ENCODE data around the gene AKAP8. TPM values are rescaled to one million over a fixed set of nuclear protein-coding genes. Genes with fewer than 3 reads are reported as not detected.

Gene AKAP8
- total and polyA plus RNA-seq, 2 experiments from 2014 or later = 22.4 to 36.5 TPM

DNA sequence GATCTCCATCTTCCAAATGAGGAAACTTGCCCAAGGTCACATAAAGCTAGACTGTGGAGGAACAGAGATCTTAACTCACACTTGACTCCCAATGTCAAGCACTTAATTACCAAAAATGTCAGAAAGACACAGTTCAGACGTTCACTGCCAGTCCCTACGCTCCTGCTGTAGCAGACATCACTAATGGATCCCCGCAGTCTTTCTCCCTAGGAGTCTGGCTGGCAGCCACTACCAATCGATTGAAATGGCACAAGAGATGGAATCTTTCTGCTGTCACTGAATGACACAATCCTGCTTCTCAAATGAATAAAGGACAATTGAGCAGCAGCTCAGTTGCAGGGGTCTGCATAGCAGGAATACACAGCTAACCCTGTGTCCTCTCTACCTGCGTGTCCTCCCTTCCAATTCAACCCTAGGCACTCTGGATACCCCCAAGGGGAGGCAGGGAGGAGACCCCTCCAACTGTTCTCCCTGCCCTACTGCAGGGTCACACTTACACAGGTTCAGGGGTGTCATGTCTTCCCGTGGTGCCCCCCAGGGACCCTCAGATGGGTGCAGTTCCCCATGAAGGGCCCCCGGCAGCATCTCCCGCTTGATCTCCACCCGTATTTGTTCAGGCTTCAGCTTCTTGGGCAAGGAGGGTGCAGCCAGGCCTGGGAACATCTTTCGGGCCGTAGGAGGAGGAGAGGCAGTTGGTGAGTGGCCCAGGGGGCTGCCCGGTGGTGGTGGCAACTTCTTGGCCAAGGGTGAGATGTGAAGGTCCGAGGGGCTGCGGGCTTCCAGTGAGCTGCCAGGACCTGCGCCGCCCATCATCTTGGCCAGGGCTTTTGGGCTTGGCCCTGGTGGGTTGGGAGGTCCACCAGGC lies 47.1 kb upstream of the AKAP8 start (continued):
- TF ChIP-seq, protein P1, sequence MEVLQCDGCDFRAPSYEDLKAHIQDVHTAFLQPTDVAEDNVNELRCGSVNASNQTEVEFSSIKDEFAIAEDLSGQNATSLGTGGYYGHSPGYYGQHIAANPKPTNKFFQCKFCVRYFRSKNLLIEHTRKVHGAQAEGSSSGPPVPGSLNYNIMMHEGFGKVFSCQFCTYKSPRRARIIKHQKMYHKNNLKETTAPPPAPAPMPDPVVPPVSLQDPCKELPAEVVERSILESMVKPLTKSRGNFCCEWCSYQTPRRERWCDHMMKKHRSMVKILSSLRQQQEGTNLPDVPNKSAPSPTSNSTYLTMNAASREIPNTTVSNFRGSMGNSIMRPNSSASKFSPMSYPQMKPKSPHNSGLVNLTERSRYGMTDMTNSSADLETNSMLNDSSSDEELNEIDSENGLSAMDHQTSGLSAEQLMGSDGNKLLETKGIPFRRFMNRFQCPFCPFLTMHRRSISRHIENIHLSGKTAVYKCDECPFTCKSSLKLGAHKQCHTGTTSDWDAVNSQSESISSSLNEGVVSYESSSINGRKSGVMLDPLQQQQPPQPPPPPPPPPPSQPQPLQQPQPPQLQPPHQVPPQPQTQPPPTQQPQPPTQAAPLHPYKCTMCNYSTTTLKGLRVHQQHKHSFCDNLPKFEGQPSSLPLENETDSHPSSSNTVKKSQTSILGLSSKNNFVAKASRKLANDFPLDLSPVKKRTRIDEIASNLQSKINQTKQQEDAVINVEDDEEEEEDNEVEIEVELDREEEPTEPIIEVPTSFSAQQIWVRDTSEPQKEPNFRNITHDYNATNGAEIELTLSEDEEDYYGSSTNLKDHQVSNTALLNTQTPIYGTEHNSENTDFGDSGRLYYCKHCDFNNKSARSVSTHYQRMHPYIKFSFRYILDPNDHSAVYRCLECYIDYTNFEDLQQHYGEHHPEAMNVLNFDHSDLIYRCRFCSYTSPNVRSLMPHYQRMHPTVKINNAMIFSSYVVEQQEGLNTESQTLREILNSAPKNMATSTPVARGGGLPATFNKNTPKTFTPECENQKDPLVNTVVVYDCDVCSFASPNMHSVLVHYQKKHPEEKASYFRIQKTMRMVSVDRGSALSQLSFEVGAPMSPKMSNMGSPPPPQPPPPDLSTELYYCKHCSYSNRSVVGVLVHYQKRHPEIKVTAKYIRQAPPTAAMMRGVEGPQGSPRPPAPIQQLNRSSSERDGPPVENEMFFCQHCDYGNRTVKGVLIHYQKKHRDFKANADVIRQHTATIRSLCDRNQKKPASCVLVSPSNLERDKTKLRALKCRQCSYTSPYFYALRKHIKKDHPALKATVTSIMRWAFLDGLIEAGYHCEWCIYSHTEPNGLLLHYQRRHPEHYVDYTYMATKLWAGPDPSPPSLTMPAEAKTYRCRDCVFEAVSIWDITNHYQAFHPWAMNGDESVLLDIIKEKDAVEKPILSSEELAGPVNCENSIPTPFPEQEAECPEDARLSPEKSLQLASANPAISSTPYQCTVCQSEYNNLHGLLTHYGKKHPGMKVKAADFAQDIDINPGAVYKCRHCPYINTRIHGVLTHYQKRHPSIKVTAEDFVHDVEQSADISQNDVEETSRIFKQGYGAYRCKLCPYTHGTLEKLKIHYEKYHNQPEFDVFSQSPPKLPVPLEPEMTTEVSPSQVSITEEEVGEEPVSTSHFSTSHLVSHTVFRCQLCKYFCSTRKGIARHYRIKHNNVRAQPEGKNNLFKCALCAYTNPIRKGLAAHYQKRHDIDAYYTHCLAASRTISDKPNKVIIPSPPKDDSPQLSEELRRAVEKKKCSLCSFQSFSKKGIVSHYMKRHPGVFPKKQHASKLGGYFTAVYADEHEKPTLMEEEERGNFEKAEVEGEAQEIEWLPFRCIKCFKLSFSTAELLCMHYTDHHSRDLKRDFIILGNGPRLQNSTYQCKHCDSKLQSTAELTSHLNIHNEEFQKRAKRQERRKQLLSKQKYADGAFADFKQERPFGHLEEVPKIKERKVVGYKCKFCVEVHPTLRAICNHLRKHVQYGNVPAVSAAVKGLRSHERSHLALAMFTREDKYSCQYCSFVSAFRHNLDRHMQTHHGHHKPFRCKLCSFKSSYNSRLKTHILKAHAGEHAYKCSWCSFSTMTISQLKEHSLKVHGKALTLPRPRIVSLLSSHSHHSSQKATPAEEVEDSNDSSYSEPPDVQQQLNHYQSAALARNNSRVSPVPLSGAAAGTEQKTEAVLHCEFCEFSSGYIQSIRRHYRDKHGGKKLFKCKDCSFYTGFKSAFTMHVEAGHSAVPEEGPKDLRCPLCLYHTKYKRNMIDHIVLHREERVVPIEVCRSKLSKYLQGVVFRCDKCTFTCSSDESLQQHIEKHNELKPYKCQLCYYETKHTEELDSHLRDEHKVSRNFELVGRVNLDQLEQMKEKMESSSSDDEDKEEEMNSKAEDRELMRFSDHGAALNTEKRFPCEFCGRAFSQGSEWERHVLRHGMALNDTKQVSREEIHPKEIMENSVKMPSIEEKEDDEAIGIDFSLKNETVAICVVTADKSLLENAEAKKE (CRISPR knock-in tag; IDR thresholded peaks at IDR 0.05) = no peak
- TF ChIP-seq ZNF114 (CRISPR knock-in tag; IDR thresholded peaks at IDR 0.05) (no peak), ETS1 (IDR thresholded peaks at IDR 0.05) (no peak)

- peaks cover 5% of the 10 kb centered on the region for H3K79me2 ChIP-seq (replicated peaks; ENCODE audit: insufficient read depth)
- no peak overlapping the region for H3K4me2 ChIP-seq
- peaks cover 37% of the 10 kb centered on the region for H3K36me3 Mint-ChIP-seq (ENCODE audit: low read depth)
- TF ChIP-seq ETS1 (IDR thresholded peaks at IDR 0.05) (no peak), JUNB (IDR thresholded peaks at IDR 0.05; ENCODE audit: unreplicated experiment) (no peak)
- no peaks in the 10 kb centered on the region for H3K27me3 ChIP-seq (ENCODE audit: insufficient read depth)
- no peaks in the 10 kb centered on the region for H3K4me1 ChIP-seq (ENCODE audit: insufficient read depth)
- no peak overlapping the region for H2AFZ ChIP-seq
- H3K27ac ChIP-seq (ENCODE audit: low read depth) = no peak overlapping the region
- H3F3A ChIP-seq (replicated peaks; ENCODE audit: low read depth) = peaks cover 4% of the 10 kb centered on the region; the same call in 1 of the 2 replicates
- no peaks in the 10 kb centered on the region for H3K36me3 ChIP-seq (ENCODE audit: insufficient read depth)
- H3K9me2 ChIP-seq (ENCODE audit: insufficient read depth) = no peaks in the 10 kb centered on the region
- no peak overlapping the region for H3K27ac Mint-ChIP-seq
- peaks cover 8% of the 10 kb centered on the region for H3K27me3 Mint-ChIP-seq (ENCODE audit: insufficient read depth, low read depth, poor library complexity)
- ATAC-seq (no peak), DNase-seq (ENCODE audit: low spot score) (no peak)
- no peaks in the 10 kb centered on the region for H3K9me3 Mint-ChIP-seq
- peaks cover 1% of the 10 kb centered on the region; the same call in 1 of the 2 replicates for H4K20me1 ChIP-seq (replicated peaks; ENCODE audit: insufficient read depth)
- no peak overlapping the region for H3K4me3 Mint-ChIP-seq
- H3K4me1 Mint-ChIP-seq = peaks cover 1% of the 10 kb centered on the region
- H3K4me3 ChIP-seq = no peak overlapping the region
Measured at GRCh38 chr19:15425321-15425950, 45.8 kb upstream of the AKAP8 start.

Measured in GM23338 (cell line).